Mammary epithelial cell (primary cell): ENCODE results near the gene HOXA4.

ENCODE experiments used
- CTCF ChIP-seq, 2 donors: IDR thresholded peaks in 1 of 2; conservative IDR thresholded peaks in 1 of 2; 2 replicates each; pipeline ENCODE4 v1.5.1; 2011 to 2012; ENCODE audit warnings: inconsistent platforms in 2 of 2, low read length in 2 of 2, mild to moderate bottlenecking in 2 of 2, control low read depth in 1 of 2, low read depth in 1 of 2; ENCODE audit not compliant: insufficient read depth in 1 of 2; ENCODE audit errors: extremely low read depth in 1 of 2
- EZH2 ChIP-seq: IDR thresholded peaks from 2 replicates; pipeline ENCODE4 v1.6.1; 2012; ENCODE audit warnings: low read length, inconsistent platforms, borderline replicate concordance

GRCh38 chr7:27169658-27170425, 39.3 kb upstream of the HOXA4 start:
- no peak for TF ChIP-seq CTCF (conservative IDR thresholded peaks at IDR 0.05 in 1 of 2, IDR thresholded peaks at IDR 0.05 in 1 of 2; ENCODE audit: extremely low read depth in 1 of 2, insufficient read depth in 1 of 2, low read depth in 1 of 2, low read length in 2 of 2)
- TF ChIP-seq EZH2 = no peak
